NB4 (cell line): Measurements from ENCODE around the gene NUDT3.

Source experiments
- CTCF ChIP-seq: IDR thresholded peaks from one replicate; pipeline ENCODE4 v1.5.1; 2012; ENCODE audit warnings: low read depth, low read length
- POLR2A ChIP-seq: IDR thresholded peaks from 2 replicates; pipeline ENCODE4 v1.6.1; 2011; ENCODE audit warnings: mild to moderate bottlenecking; ENCODE audit not compliant: insufficient read length; ENCODE audit errors: extremely low read depth

- TF ChIP-seq CTCF (no peak), POLR2A (no peak)
These were observed 74.5 kb downstream of the NUDT3 start for GRCh38 chr6:34317882-34318498.
